SK-N-SH (cell line): Measurements from ENCODE around the gene FAM240A. TPM values are rescaled to one million over a fixed set of nuclear protein-coding genes. Genes with fewer than 3 reads are reported as not detected.
A peak's percentile ranks its signal among the peaks of the same experiment; 100 is the strongest.

Experiments used
- CTCF ChIA-PET: fragments of 300-600, 350-600 bp; formaldehyde crosslinking; extraction: SDS; loops from one replicate; lab custom pipeline; 2021; lab: Yijun Ruan, JAX
- POLR2A ChIA-PET: fragments of 350-600 bp; sonication (Branson Sonifier 250); formaldehyde crosslinking; extraction: SDS; loops from one replicate; lab custom pipeline; 2020; ENCODE audit warnings: antibody characterized with exemption, inconsistent platforms; lab: Yijun Ruan, JAX
- DNase-seq: peaks from one replicate; pipeline ENCODE4 v3.0.0; 2012
- H2AFZ ChIP-seq: fragments of 200-600 bp; sonication (generic); 2 replicates; pipeline ENCODE4 v1.8.1; 2016; ENCODE audit warnings: antibody characterized with exemption, mild to moderate bottlenecking, low read depth
- H3F3A ChIP-seq: fragments of 200-600 bp; sonication (generic); replicated peaks from 2 replicates; pipeline ENCODE3; 2016; ENCODE audit warnings: antibody characterized with exemption, mild to moderate bottlenecking; ENCODE audit not compliant: insufficient read depth
- H3K27ac ChIP-seq, 2 experiments: fragments of 200-500 bp in 1 of 2; fragments of 200-600 bp in 1 of 2; sonication (Bioruptor generic) in 1 of 2; sonication (generic), shearing (Covaris generic) in 1 of 2; 2 replicates each; pipeline versions ENCODE4 v1.5.1 to v1.6.1; 2014 to 2016; ENCODE audit warnings: low read depth in 2 of 2, inconsistent platforms in 1 of 2, low read length in 1 of 2, mild to moderate bottlenecking in 1 of 2, mixed read lengths in 1 of 2
- H3K27me3 ChIP-seq: fragments of 200-600 bp; sonication (generic), shearing (Covaris generic); 2 replicates; pipeline ENCODE4 v1.6.1; 2016; ENCODE audit warnings: mixed run types; ENCODE audit not compliant: insufficient read depth
- H3K36me3 ChIP-seq, 2 experiments: fragments of 200-500 bp in 1 of 2; fragments of 200-600 bp in 1 of 2; sonication (Bioruptor generic) in 1 of 2; sonication (generic) in 1 of 2; replicated peaks in 1 of 2; 2 replicates each; pipeline versions ENCODE3 to v1.5.1; 2014 to 2016; ENCODE audit warnings: low read length in 1 of 2, mild to moderate bottlenecking in 1 of 2; ENCODE audit not compliant: insufficient read depth in 2 of 2, control insufficient read depth in 1 of 2
- H3K4me1 ChIP-seq, 2 experiments: fragments of 200-500 bp in 1 of 2; fragments of 200-600 bp in 1 of 2; sonication (Bioruptor generic) in 1 of 2; sonication (generic), shearing (Covaris generic) in 1 of 2; 2 replicates each; pipeline versions ENCODE4 v1.5.1 to v1.6.1; 2014 to 2016; ENCODE audit warnings: low read depth in 1 of 2, low read length in 1 of 2, mixed run types in 1 of 2; ENCODE audit not compliant: insufficient read depth in 2 of 2, control insufficient read depth in 1 of 2
- H3K4me2 ChIP-seq: fragments of 200-600 bp; sonication (generic), shearing (Covaris generic); 2 replicates; pipeline ENCODE4 v1.6.1; 2017; ENCODE audit warnings: mixed run types
- H3K4me3 ChIP-seq, 2 experiments: fragments of 200-500 bp in 1 of 2; fragments of 200-600 bp in 1 of 2; sonication (Bioruptor generic) in 1 of 2; sonication (generic), shearing (Covaris generic) in 1 of 2; 2 replicates each; pipeline versions ENCODE4 v1.5.1 to v1.8.1; 2014 to 2016; ENCODE audit warnings: low read depth in 2 of 2, inconsistent platforms in 1 of 2, low read length in 1 of 2, mild to moderate bottlenecking in 1 of 2, mixed read lengths in 1 of 2, moderate library complexity in 1 of 2
- H3K79me2 ChIP-seq: fragments of 200-600 bp; sonication (generic); 2 replicates; pipeline ENCODE4 v1.8.1; 2017; ENCODE audit warnings: mild to moderate bottlenecking; ENCODE audit not compliant: insufficient read depth
- H3K9ac ChIP-seq: fragments of 200-600 bp; sonication (generic); 2 replicates; pipeline ENCODE4 v1.6.1; 2017; ENCODE audit warnings: mixed run types
- H3K9me2 ChIP-seq: fragments of 200-600 bp; sonication (generic); 2 replicates; pipeline ENCODE4 v1.6.1; 2017; ENCODE audit warnings: mixed run types
- H3K9me3 ChIP-seq: fragments of 200-600 bp; sonication (generic); 2 replicates; pipeline ENCODE4 v1.6.1; 2017; ENCODE audit warnings: mixed run types, mild to moderate bottlenecking, moderate library complexity
- H4K20me1 ChIP-seq: fragments of 200-600 bp; sonication (generic); 2 replicates; pipeline ENCODE4 v1.6.1; 2017; ENCODE audit warnings: mild to moderate bottlenecking, mixed run types; ENCODE audit not compliant: insufficient read depth
- CTCF ChIP-seq: fragments of 200-600 bp; sonication (generic); IDR thresholded peaks from 2 replicates; pipeline ENCODE4 v1.6.1; 2017; ENCODE audit warnings: antibody characterized with exemption, mild to moderate bottlenecking, moderate library complexity
- EP300 ChIP-seq, 2 experiments: IDR thresholded peaks; 2 replicates each; pipeline versions ENCODE4 v1.4.0 to v1.6.1; 2012; ENCODE audit warnings: borderline replicate concordance in 1 of 2, low read depth in 1 of 2, low read length in 1 of 2
- EZH2phosphoT487 ChIP-seq: fragments of 200-600 bp; sonication (generic); IDR thresholded peaks from 2 replicates; pipeline ENCODE4 v1.6.1; 2017; ENCODE audit warnings: low read depth, mixed run types, mild to moderate bottlenecking, antibody characterized with exemption, moderate library complexity, borderline replicate concordance
- FOXJ3 ChIP-seq: sonication (generic); formaldehyde crosslinking; IDR thresholded peaks from 2 replicates; pipeline ENCODE4 v1.5.1; 2020; ENCODE audit warnings: mild to moderate bottlenecking, missing genetic modification reagents
- FOXM1 ChIP-seq: IDR thresholded peaks from 2 replicates; pipeline ENCODE4 v1.4.0; 2012; ENCODE audit warnings: low read depth, mild to moderate bottlenecking
- GABPA ChIP-seq: IDR thresholded peaks from 2 replicates; pipeline ENCODE4 v1.4.0; 2012; ENCODE audit warnings: low read depth, mild to moderate bottlenecking
- JUND ChIP-seq: IDR thresholded peaks from 2 replicates; pipeline ENCODE4 v1.4.0; 2012
- NFIC ChIP-seq: IDR thresholded peaks from 2 replicates; pipeline ENCODE4 v1.4.0; 2012; ENCODE audit warnings: borderline replicate concordance
- POLR2AphosphoS5 ChIP-seq: IDR thresholded peaks from 2 replicates; pipeline ENCODE4 v1.6.1; 2012; ENCODE audit warnings: low read depth, low read length
- RAD21 ChIP-seq: IDR thresholded peaks from 2 replicates; pipeline ENCODE4 v1.6.1; 2012; ENCODE audit warnings: mild to moderate bottlenecking, low read length
- SIN3A ChIP-seq: IDR thresholded peaks from 2 replicates; pipeline ENCODE4 v1.6.1; 2012; ENCODE audit warnings: low read depth, mild to moderate bottlenecking, low read length, moderate library complexity, borderline replicate concordance
- TAF1 ChIP-seq: IDR thresholded peaks from 2 replicates; pipeline ENCODE4 v1.6.1; 2012; ENCODE audit warnings: low read depth, mild to moderate bottlenecking, low read length, moderate library complexity, borderline replicate concordance
- USF1 ChIP-seq: IDR thresholded peaks from 2 replicates; pipeline ENCODE4 v1.4.0; 2012; ENCODE audit warnings: low read depth, borderline replicate concordance
- YY1 ChIP-seq: IDR thresholded peaks from 2 replicates; pipeline ENCODE4 v1.4.0; 2012; ENCODE audit warnings: low read depth, mild to moderate bottlenecking
- WGBS: methylation state at CpG from one replicate; pipeline ENCODE4 v1.1.6; 2017; ENCODE audit warnings: low lambda C conversion rate; 5-methylcytosine and 5-hydroxymethylcytosine counted together
- polyA plus RNA-seq, 3 experiments: library from polyadenylated mRNA; depleted of rRNA; stranded (reverse); fragments of >200 nt; gene quantifications; 2 replicates each; pipeline ENCODE4 v1.2.3, GENCODE V29; 2012
- TF ChIP-seq, protein P1 (sequence below): fragments of 150-350 bp; IDR thresholded peaks from 2 replicates; pipeline ENCODE4 v1.6.1; 2016; ENCODE audit warnings: mild to moderate bottlenecking, low read depth, low read length
- TF ChIP-seq, protein P2 (sequence below): IDR thresholded peaks from 2 replicates; pipeline ENCODE4; 2012

Gene FAM240A
- polyA plus RNA-seq, 1 of the 3 experiments (the other 2 are of a cell fraction): not detected

- Histone ChIP-seq H3K4me2 (no peak overlapping the region), H4K20me1 (no peaks in the 10 kb centered on the region), H3K27ac (0 out of 4 replicates have a peak overlapping the region, but pooled peaks of 1 of the 2 experiments have one; percentile 2), H3F3A (no peaks in the 10 kb centered on the region), H3K4me3 (no peak overlapping the region)
- DNase-seq: peak; percentile 42
- TF ChIP-seq USF1 (no peak), NFIC (no peak), EP300 (IDR thresholded peaks at IDR 0.05; ENCODE audit: borderline replicate concordance in 1 of 2, low read depth in 1 of 2, low read length in 1 of 2) (no peak), FOXJ3 (CRISPR knock-in tag) (no peak), JUND (no peak), CTCF (no peak), FOXM1 (no peak), TAF1 (no peak), EZH2phosphoT487 (no peak), SIN3A (no peak), POLR2AphosphoS5 (no peak), RAD21 (no peak), GABPA (no peak), YY1 (no peak)
- TF ChIP-seq, protein P1, sequence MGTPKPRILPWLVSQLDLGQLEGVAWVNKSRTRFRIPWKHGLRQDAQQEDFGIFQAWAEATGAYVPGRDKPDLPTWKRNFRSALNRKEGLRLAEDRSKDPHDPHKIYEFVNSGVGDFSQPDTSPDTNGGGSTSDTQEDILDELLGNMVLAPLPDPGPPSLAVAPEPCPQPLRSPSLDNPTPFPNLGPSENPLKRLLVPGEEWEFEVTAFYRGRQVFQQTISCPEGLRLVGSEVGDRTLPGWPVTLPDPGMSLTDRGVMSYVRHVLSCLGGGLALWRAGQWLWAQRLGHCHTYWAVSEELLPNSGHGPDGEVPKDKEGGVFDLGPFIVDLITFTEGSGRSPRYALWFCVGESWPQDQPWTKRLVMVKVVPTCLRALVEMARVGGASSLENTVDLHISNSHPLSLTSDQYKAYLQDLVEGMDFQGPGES: no peak
- TF ChIP-seq, protein P2, sequence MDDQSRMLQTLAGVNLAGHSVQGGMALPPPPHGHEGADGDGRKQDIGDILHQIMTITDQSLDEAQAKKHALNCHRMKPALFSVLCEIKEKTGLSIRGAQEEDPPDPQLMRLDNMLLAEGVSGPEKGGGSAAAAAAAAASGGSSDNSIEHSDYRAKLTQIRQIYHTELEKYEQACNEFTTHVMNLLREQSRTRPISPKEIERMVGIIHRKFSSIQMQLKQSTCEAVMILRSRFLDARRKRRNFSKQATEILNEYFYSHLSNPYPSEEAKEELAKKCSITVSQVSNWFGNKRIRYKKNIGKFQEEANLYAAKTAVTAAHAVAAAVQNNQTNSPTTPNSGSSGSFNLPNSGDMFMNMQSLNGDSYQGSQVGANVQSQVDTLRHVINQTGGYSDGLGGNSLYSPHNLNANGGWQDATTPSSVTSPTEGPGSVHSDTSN: no peak
- TF ChIP-seq, all 33 proteins: peak for 0
- H3K36me3 ChIP-seq: no peaks in the 10 kb centered on the region
- no peaks in the 10 kb centered on the region for H3K9me3 ChIP-seq
- no peaks in the 10 kb centered on the region for H3K79me2 ChIP-seq
- POLR2A ChIA-PET: no interaction called here
- no peaks in the 10 kb centered on the region for H3K27me3 ChIP-seq
- no peak overlapping the region for H2AFZ ChIP-seq
- no peak overlapping the region for H3K9ac ChIP-seq
- WGBS: 75% methylated on average over 7 of the region's 8 CpGs
- H3K4me1 ChIP-seq: peaks cover 0 to 44% of the 10 kb centered on the region in 2 experiments; a peak in 1 of 4 replicates
- CTCF ChIA-PET: interaction anchor here (0.9 to 2.7 kb wide), 4 partner anchors 11 to 250 kb away, joined by 3 to 9 read pairs (median 5); no protein-coding TSS in a partner anchor
- no peaks in the 10 kb centered on the region for H3K9me2 ChIP-seq
Measured at GRCh38 chr3:46659285-46659684, 47.0 kb downstream of the FAM240A start.
